Activated CD4-positive, alpha-beta T cell treated with anti-CD3 and anti-CD28 coated beads, Interleukin-2, Interleukin-6, amounts not matched to agents 100 ng/mL and 50 ng/mL, durations not matched to agents 16 hours and 8 hours (primary cell): ENCODE data around the gene DENND4B.
"Not testable (repeated sequence)": the region's sequence is repeated elsewhere in the genome, so short reads cannot be mapped to it uniquely, and the experiment has no call there.

ENCODE experiments used
- DNase-seq: peaks from one replicate; pipeline ENCODE4 v3.0.0-alpha.2; 2020

Gene DENND4B

DNA sequence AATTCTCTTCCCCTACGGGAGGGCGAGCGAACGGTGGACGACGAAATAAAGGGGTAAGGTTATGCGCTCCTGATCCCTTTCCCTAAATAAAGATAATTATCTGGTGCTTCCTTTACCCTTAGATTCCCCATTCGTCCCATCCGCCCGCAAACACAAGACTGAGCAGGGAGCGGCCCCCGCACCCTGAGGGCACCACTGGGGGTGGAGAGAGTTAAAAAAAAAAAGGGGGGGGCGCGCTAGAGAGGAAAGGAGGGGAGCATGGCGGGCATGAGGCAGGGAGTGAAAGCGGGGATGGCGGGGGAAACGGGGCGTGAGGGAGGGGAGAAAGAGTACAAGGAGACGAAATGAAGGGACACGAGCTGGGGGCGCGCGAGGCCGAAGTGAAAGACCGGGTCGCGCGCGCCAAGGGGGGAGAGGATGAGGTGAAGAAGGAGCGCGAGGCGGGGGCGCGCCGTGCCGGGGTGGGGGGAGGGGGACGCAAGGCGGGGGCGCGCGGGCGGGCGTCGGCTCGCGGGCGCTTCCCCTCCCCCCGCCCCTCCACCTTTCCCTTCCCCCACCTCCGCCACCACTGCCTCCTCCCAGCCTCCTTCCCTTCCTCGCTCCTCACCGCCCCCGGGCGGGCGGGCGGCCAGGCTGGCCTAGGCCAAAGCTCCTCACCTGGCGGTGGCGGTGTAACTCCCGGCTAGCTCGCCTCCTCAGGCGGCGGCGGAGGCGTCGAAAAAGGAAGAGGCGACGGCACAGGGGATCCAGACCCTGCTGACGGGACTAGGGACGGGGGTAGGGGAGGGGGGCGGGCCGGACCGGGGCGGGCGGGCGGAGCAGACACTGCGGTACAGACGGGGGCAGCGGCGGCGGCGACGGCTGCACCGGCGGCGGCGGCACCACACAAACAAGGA, 24.2 kb downstream of the DENND4B start:
- peak; percentile 84 for DNase-seq

GRCh38 chr1:153921803-153922075, 24.8 kb downstream of the DENND4B start:
- DNase-seq, result peak; percentile 19

DNA sequence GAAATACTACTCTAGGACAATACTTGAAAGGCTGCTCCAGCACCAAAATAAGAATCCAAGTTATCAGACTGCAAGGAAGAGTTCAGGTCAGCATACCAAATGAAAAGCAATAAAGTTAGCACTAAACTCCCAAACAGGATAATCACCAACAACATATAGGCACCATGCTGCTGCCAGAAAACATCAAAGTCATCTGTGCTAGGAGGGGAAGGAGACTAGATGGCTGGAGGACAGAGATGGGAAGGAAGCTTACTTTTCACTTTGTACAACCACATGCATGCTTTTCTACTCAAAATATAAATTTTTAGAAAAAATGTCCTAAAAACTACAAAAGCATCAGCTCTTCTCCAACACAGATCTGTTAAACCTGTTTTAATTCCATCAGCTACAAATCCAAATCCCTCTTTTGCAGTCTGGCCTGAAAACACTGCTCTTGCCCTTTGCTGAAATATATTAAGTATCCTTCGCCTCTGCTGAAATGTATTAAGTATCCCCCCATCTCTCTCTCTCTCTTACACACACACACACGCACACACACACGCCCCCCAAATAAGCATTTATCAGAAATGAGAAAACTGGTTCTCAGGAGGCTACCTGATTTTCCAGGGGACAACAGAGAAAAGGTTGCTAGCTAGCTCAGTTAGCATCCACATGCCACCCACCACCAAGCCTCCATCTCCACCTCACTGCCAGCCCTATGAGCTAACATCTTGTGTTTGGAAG, 25.3 kb downstream of the DENND4B start:
- no peak for DNase-seq

DNA sequence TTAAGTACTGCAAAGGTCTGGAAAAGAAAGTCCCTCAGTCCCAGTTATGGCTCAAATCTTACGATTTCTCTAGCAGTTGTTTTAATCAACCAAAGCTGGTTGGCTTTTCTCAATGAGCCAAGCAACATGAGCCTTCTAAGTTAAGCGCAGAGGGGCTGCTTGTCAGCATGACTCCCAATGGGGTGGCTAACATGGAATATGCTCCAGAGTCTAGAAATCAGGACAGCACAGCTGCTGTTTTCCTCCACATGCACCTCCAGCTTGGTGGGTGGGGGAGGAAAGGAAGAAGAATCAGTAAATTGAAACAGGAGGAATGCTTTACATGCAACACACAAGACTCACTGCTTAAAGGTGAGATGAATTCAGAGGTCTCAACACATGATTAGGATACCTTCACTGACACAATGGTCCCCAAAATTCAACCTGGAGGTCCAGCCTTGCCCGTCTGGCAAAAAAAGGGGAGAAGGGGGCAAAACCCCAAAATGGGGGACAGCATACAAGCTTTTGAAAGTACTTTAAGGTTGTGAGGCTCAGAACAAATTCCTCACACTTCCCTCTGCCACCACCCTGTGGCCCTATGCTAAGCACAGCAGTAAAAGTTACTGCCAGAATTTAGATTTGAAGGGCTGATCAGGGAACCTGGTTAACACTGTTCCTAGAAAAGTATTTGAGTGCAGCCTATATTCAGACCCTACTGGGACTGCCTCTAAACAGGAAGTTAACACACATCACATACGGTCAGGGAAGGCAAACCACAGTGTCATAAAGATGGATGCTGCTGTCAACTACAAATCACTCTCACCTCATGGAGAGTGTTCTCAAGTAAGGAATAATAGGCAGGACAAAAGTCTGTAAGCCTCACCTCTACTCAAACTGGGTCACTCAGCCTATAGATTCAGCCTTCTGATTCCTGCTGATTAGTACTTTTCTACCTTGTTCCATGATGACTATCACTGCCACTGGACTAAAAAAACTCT, 26.4 kb downstream of the DENND4B start:
- peak; percentile 64 for DNase-seq

DNA sequence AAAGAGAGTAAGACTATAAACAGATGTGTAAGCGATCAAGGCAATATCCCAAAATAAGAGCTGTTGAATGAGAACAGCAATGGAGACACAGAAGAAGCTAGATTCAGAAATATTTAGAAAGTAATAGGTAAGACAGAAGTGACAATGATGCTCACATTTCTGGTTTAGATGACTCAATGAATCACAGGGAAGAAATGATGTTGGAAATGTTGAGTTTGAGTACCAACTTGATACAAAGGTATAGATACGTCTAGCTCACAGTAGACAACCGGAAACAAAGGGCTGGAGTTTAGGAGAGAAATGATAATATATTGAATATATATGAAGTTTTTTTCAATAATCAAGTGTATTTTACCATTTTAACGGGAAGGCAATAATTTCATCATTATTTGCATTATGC, 30.2 kb downstream of the DENND4B start:
- DNase-seq, result no peak

DNA sequence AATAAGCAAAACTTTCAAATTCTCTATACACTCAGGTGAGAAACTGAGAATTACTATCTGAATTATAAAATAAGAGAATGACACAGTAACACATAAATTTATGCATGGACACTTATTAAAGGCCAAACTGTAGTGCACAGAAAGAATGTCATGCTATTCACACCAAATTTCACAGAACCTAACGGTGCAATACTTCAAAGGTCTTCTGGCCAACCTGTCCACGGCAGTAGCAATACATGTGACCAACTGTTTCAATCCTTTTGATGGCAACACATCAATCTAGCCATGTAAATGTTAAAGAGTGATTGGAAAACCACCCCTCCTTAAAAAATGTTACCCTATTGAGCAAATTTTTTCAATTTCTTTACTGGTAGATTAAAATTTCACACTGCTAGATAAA, 34.2 kb downstream of the DENND4B start:
- no peak for DNase-seq

DNA sequence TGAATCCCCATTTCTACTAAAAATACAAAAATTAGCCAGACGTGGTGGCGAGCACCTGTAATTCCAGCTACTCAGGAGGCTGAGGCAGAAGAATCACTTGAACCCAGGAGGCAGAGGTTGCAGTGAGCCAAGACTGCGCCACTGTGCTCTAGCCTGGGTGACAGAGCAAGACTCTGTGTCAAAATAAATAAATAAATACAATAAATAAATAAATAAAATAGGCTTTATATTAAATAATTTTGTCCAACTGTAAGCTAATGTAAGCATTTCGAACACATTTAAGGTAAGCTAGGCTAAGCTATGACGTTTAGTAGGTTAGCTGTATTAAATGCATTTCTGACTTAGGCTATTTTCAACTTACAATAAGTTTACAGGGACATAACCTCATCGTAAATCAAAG, 36.0 kb downstream of the DENND4B start:
- DNase-seq, result not testable (repeated sequence)

DNA sequence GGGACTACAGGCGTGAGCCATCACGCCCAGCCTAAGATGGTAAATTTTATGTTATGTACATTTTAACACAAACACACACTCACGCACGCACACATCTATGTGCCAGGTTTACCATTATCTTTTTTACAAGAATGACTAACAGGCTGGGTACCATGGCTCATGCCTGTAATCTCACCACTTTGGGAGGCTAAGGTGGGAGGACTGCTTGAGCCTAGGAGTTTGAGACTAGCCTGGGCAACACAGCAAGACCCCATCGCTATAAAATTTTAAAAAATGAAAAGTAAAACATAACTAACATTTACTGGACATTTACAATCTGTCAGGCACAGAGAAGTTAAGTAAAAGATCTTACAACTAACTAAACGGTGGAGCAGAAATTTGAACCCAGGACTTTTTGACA, 38.4 kb downstream of the DENND4B start:
- DNase-seq, result no peak

- no peak for DNase-seq
These were observed 39.4 kb downstream of the DENND4B start for GRCh38 chr1:153907134-153907533.

- no peak for DNase-seq
These were observed 40.1 kb downstream of the DENND4B start for GRCh38 chr1:153906396-153906795.

- DNase-seq, result not testable (repeated sequence)
These were observed 40.6 kb downstream of the DENND4B start for GRCh38 chr1:153905908-153906307.

DNA sequence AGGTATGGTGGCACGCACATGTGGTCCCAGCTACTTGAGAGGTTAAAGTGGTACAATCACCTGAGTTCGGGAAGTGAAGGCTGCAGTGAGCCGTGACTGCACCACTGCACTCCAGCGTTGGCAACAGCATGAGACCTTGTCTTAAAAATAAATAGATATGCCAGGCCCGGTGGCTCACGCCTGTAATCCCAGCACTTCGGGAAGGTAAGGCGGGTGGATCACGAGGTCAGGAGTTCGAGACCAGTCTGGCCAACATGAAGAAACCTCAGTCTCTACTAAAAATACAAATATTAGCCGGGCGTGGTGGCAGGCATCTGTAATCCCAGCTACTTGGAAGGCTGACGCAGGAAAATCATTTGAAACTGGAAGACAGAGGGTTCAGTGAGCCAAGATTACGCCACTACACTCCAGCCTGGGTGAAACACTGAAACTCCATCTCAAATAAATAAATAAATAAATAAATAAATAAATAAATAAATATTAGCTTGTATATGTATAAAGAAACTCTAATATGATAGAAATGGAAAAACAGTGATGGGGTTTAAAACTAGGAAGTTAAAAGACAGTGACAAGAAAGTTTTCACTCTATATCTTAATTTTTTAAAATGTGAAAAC, 42.6 kb downstream of the DENND4B start:
- no peak for DNase-seq

DNA sequence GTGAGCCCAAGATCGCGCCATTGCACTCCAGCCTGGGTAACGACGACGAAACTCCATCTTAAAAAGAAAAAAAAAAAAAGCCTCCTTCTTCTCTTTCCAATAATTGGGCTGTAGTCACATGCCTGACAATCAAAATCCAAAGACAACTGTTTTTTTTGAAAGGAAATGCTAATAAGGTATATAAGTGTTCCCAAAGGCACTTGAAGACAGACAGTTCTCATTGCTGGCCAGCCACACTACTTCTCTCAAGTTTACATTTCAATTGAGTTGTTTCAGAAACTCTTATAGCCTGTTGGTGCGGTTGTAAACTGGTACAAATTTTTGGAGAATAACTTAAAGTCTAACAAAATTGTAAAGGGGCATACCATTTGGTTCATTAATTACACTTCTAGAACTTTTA, 47.0 kb downstream of the DENND4B start:
- DNase-seq, result no peak

- not testable (repeated sequence) for DNase-seq
These were observed 50.7 kb downstream of the DENND4B start for GRCh38 chr1:153895866-153896265.

GRCh38 chr1:153891042-153891441, 55.5 kb downstream of the DENND4B start:
- DNase-seq, result not testable (repeated sequence)

- DNase-seq, result peak; percentile 7
These were observed 58.0 kb downstream of the DENND4B start for GRCh38 chr1:153888533-153888932.

- no peak for DNase-seq
These were observed 60.4 kb downstream of the DENND4B start for GRCh38 chr1:153886127-153886526.

- DNase-seq, result no peak
These were observed 63.3 kb downstream of the DENND4B start for GRCh38 chr1:153883223-153883622.

DNA sequence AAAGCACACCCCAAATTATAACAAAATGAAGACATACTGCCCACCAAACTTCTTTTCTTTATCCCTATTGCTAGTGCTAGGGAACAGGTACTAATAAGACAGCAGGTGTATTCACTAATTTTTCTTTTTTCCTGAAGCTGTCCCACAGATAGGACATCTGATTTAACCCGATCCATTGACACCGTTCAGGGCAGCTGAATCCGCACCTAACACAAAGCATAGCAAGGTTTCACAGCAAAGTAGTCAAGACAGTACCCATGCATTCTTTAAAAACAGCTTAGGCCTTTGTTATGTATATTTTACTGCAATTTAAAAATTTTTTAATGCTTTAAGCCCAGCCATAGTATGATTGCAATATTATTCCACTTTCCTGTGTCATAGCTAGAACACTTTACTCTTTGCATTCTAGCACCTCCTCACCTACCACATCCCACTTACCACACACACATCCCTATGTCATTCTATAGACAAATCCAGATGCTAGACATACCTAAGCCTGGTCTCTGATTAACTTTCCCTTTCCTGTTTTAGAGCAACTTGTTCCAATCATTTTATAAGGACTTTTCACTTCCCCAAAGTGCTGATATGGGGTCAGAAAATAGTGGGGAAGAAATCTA, 64.1 kb downstream of the DENND4B start:
- no peak for DNase-seq

DNA sequence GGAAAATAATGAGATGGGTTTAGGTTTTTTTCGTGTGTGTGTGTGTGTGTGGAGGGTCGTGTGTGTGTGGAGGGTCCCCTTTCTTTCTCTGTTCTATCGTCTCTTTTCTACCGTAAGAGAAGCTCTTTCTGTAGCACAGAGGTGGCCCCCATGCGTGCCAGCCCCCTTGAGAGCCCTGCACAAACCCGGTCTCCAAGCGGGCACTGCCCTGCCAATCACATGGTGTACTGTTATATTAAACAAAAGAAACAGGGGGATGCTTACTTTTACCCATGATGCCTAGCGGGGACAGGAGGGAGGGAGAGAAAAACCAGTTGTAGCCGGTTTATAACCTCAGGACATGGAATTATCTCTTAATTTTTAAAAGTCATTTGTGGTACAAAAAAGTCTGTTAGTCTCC, 64.8 kb downstream of the DENND4B start:
- DNase-seq, result no peak

DNA sequence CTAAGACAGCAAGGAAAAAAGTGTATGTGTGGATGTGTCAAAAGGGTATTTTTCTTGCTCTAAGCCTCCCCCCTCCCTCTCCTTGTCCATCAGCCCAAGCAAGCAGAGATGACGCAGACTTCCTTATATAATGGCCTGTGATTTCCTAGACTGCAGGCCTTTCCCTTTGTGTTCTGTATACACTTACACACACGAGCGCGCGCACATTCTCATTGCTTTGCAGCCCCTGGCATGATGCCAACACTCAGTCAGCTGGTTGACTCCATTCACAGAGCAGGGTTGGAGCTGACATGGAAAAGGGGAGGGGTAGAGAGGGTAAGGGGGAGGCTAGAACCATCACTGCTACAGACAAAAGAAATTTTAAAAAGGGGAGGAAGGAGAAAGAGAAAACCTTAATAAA, 65.6 kb downstream of the DENND4B start:
- no peak for DNase-seq

- DNase-seq, result no peak
These were observed 66.5 kb downstream of the DENND4B start for GRCh38 chr1:153880024-153880423.
